GM19351 (cell line): Measurements from ENCODE around the gene ANKRD34A.
A peak's percentile ranks its signal among the peaks of the same experiment; 100 is the strongest.
"Not testable (repeated sequence)": the region's sequence is repeated elsewhere in the genome, so short reads cannot be mapped to it uniquely, and the experiment has no call there.

ENCODE experiments used
- ATAC-seq: cut with Tn5 transposase; IDR thresholded peaks from one replicate; pipeline ENCODE4 v1.9.1; 2021; ENCODE audit warnings: mild to moderate bottlenecking, moderate library complexity; ENCODE audit not compliant: unreplicated experiment

ANKRD34A gene

DNA sequence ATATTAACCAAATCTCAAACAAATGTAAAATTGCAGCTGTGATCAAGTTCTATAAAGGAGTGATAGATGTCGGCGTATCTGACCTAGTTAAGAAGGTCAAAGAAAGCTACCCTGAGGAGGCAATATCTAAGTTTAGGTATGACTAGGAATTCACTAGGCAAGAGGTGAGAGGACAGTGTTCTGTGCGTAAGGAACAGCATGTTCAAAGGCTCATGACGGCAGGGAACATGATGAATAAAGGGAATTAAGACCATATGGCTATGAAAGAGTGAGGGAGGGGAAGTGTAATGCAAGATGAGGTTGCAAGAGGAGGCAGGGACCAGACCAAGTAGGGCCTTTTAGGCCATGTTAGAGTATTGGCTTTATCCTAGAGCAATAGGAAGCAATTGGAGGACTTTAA lies 15.2 kb downstream of the ANKRD34A start:
- ATAC-seq, result no peak

DNA sequence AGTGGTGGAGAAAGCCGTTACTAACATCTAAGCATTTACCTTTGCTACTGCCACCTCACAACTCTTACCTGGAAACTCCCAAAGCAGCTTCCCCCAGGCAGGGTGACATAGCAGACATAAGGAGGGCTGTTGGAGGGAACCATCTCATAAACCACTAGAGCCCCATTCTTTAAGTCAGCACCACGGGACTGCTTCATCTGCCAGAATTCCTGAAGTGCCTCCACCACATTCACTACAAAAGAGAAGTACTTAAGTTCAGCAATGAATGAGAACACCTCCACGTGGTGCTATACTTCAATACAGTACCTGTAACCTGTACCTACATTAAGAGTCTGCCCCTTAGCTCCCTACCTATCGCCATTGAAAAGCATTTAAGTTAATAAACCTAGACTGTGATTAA lies 16.8 kb downstream of the ANKRD34A start:
- ATAC-seq, result no peak

GRCh38 chr1:145946477-145946986 lies 17.8 kb downstream of the ANKRD34A start:
- ATAC-seq, result no peak

GRCh38 chr1:145944532-145944931 lies 19.8 kb downstream of the ANKRD34A start:
- ATAC-seq, result no peak

GRCh38 chr1:145942871-145943270 lies 21.5 kb downstream of the ANKRD34A start:
- no peak for ATAC-seq

- ATAC-seq, result no peak
Observed at GRCh38 chr1:145942405-145942804, 22.0 kb downstream of the ANKRD34A start.

GRCh38 chr1:145937436-145937835 lies 26.9 kb downstream of the ANKRD34A start:
- ATAC-seq, result no peak

DNA sequence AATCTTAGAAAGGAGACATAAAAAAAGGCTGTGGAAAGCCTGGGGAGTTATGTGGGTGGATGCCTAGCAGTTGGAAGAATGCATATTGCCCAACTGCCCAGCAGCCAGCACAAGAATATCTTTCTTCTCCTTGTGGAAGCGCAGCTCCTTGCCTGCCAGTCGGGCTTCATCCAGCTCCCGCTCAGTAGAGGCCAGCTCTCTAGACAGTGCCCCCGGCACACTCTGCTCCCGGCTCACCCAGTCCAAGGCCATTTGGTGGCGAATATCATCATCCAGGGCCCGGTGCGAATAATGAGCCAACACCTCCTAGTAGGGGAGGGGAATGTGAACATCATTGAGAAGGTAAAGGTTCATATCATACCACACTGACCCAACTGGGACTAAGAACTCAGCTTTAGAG lies 28.1 kb downstream of the ANKRD34A start:
- no peak for ATAC-seq

- ATAC-seq, result no peak
Observed at GRCh38 chr1:145935708-145936107, 28.7 kb downstream of the ANKRD34A start.

- ATAC-seq, result not testable (repeated sequence)
Observed at GRCh38 chr1:145932522-145933009, 31.8 kb downstream of the ANKRD34A start.

DNA sequence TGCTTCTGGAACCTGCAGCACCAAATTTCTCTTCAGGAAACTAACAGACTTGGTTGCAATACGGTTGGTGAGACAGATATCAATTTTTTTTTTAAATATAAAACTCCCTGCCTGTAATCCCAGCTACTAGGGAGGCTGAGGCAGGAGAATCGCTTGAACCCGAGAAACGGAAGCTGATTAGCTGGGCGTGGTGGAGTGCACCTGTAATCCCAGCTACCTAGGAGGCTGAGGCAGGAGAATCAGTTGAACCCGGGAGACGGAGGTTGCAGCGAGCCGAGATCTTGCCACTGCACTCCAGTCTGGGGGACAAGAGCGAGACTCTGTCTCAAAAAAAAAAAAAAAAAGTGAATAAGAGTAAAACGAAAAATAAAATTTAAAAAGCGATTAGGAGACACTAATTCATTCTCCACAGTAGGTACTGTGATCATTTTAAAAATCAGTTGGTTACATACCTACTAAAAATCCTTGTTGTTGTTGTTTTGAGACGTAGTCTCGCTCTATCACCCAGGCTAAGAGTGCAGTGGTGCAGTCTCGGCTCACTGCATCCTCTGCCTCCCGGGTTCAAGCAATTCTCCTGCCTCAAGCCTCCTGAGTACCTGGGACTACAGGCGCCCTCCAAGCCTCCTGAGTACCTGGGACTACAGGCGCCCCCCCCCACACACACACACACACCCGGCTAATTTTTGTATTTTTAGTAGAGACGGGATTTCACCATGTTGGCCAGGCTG lies 36.3 kb downstream of the ANKRD34A start:
- no peak for ATAC-seq

- peak; percentile 97 for ATAC-seq
Observed at GRCh38 chr1:145927063-145927886, 37.1 kb downstream of the ANKRD34A start, which contains the start of gene RBM8A. TSS of gene RBM8A (minus strand) at chr1:145927484. CDS start at chr1:145927426, 58 bp downstream.

DNA sequence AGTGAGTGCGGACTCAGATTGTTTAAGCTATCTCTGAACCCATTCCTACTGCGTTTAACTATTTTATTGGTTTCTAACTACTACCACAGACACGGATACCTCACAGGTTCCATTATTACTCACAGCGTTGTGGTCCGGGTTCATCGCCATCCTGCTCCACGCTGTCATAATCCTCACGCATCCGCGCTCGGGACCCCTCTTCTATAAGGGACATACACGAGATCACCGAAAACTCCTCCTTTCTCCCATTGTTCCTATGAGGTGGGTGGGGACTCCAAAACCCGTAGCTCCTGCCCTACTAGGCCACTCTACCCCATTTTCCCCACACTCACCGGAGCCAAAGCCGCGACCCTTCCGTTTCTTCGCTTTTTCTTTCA lies 37.7 kb downstream of the ANKRD34A start:
- no peak for ATAC-seq

GRCh38 chr1:145922266-145922665 lies 42.1 kb downstream of the ANKRD34A start:
- no peak for ATAC-seq

- not testable (repeated sequence) for ATAC-seq
Observed at GRCh38 chr1:145920297-145920696, 44.1 kb downstream of the ANKRD34A start.

DNA sequence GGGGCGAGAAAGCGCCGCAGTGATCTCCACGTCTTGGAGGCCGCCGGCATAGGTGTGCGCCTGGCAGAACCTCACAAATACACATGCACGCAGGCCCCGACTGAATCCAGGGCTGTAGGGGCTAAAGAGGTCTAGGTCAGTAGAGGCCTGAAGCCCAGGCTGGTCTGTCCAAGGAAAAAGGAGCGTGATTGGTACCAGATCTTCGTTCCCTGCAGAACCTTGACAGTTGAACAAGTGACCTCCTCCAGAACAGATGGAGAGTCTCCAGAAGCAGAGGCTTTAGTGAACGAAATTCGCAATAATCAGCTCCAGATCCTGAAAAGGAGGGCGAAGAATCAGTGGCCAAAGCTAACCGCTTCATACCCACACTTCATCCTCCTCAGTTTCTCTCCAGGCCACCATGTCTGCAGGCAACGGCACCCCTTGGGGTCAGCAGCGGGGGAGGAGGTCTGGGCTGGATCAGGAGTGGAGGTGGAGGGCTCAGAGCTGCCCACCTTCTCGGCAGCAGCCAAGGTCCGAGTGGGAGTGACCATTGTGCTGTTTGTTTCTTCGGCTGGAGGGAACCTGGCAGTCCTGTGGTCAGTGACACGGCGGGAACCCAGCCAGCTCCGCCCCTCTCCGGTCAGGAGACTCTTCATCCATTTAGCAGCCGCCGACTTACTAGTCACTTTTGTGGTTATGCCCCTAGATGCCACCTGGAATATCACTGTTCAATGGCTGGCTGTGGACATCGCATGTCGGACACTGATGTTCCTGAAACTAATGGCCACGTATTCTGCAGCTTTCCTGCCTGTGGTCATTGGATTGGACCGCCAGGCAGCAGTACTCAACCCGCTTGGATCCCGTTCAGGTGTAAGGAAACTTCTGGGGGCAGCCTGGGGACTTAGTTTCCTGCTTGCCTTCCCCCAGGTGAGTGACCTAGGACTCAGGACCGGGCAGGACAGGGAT lies 45.1 kb downstream of the ANKRD34A start:
- peak; percentile 89 for ATAC-seq

DNA sequence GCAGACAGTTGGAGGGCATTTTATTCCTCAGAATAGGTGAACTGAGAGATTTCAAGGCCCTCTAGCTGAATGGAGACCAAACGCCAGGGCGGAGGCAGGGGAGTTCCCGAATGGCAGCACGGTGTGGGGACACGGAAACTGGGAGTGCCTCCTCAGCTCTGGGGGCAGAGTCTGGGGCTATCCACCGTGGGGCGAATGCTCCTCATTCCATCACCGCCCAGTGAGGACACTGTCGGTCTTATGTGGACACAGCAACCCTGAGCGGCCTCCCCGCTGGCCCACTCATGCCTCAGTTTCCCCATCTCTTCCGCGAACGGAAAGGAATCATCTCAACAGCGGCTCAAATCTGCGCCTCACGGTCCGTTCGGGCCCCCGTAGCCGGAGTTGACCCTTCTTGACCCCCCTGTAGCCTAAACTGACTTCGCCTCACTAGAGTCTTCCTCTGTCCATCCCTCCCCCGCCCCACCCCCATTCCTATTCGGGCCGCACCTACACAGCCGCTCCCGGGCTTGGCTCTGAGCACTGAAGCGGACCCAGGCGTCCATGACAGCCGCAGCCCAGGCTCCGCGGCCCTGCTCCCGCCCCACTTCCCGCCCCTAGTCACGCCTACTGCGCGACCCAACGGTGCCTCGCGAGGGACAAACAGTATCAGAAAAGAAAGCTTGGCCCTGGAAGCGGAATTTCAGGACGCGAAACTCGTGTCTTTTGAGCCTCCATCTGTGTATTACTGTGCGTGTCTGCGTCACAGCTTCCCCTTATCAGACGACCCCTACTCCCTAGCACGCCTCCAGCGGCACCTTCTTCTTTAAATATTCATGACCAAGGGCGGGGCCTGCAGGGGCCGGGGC lies 46.0 kb downstream of the ANKRD34A start, which contains the start of gene PEX11B:
Gene PEX11B (minus strand): TSS at position 574 of the 848 bp plus-strand sequence. CDS start 29 bp downstream, at position 545.
- peak; percentile 82 for ATAC-seq

DNA sequence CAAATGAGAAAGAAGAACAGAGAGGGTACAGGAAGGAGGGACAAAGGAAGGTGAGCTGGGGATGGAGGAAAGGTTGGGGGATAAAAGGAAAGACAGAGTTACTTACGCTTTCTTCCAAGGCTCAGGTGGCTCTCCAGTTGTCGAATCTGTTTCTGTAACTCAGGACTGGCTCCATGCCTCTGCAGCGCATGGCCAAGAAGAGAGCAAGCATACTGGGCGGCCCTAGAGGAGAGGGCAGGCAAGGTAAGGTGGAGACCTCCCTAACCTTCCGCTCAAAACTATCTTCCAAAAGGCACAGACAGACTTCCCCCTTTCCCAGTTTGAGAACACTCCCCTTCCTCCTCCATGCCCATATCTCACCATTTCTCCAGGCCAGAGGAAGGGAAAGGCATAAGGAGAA lies 46.8 kb downstream of the ANKRD34A start:
- no peak for ATAC-seq

DNA sequence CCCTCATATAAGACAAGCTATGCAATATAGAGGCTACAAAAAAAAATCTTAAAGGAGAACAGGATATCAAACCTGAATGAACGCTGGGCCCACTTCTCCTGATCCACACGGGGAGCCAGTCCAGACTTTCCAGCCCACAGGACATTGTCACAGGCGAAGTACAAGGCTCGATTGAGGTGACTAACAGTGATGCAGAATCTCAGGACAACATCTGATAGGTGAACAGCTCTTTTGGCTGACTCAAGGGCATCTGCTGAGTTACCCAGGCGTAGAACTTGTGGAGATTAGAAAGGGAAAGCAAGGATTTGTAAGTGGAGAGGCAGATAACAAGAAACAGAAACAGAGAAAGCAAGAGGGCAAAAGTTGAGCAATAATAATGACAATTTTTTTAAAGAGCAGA lies 47.6 kb downstream of the ANKRD34A start:
- no peak for ATAC-seq
